LNCaP clone FGC (cell line): Measurements from ENCODE around the gene SIK2.

Experiments
- DNase-seq: peaks from one replicate; pipeline ENCODE4 v3.0.0-alpha.2; 2011; ENCODE audit warnings: low read depth
- H3K4me3 ChIP-seq: 2 replicates; pipeline ENCODE4 v1.5.1; 2011; ENCODE audit warnings: mild to moderate bottlenecking, low read depth, low read length, control low read depth
- CTCF ChIP-seq: IDR thresholded peaks from 2 replicates; pipeline ENCODE4 v1.5.1; 2012; ENCODE audit warnings: mild to moderate bottlenecking; ENCODE audit not compliant: control insufficient read depth, insufficient read depth; ENCODE audit errors: extremely low read depth

SIK2 gene

GRCh38 chr11:111680486-111681175, 78.4 kb downstream of the SIK2 start:
- H3K4me3 ChIP-seq = no peak overlapping the region
- no peak for TF ChIP-seq CTCF
- no peak for DNase-seq

GRCh38 chr11:111683806-111684205, 81.6 kb downstream of the SIK2 start:
- DNase-seq = no peak
- no peak for TF ChIP-seq CTCF
- no peak overlapping the region for H3K4me3 ChIP-seq

GRCh38 chr11:111684251-111684650, 82.0 kb downstream of the SIK2 start:
- H3K4me3 ChIP-seq = no peak overlapping the region
- DNase-seq = no peak
- no peak for TF ChIP-seq CTCF

- no peak overlapping the region for H3K4me3 ChIP-seq
- no peak for DNase-seq
- TF ChIP-seq CTCF = no peak
Observed at GRCh38 chr11:111688013-111688412, 85.8 kb downstream of the SIK2 start.

GRCh38 chr11:111691176-111691575, 88.9 kb downstream of the SIK2 start:
- TF ChIP-seq CTCF = no peak
- no peak overlapping the region for H3K4me3 ChIP-seq
- DNase-seq = no peak

- no peak for TF ChIP-seq CTCF
- no peak for DNase-seq
Observed at GRCh38 chr11:111691741-111692140, 89.5 kb downstream of the SIK2 start.

More at GRCh38 chr11:111691741-111692140, 89.5 kb downstream of the SIK2 start:
- H3K4me3 ChIP-seq = no peak overlapping the region
